ENCODE results near the gene PFDN4. TPM values are rescaled to one million over a fixed set of nuclear protein-coding genes. Genes with fewer than 3 reads are reported as not detected.

PFDN4 gene
- polyA plus RNA-seq, 2 of the 4 experiments (the other 2 are of a cell fraction): 140 to 146 TPM

- TF ChIP-seq FOSB (CRISPR knock-in tag; IDR thresholded peaks at IDR 0.05) (peak; percentile 58), E2F6 (IDR thresholded peaks at IDR 0.05; ENCODE audit: borderline replicate concordance, low read depth) (no peak), CHD2 (IDR thresholded peaks at IDR 0.05; ENCODE audit: low read length, partially characterized antibody) (no peak), CBX8 (IDR thresholded peaks at IDR 0.05) (no peak), JUNB (IDR thresholded peaks at IDR 0.05) (no peak), HOXB5 (CRISPR knock-in tag; IDR thresholded peaks at IDR 0.05) (peak; percentile 46; the same call in 1 of the 2 replicates), NFE2L2 (conservative IDR thresholded peaks at IDR 0.05; ENCODE audit: low read length) (no peak), POLR2A (IDR thresholded peaks at IDR 0.05; ENCODE audit: low read length) (no peak), KDM5A (IDR thresholded peaks at IDR 0.05) (no peak), JUN (IDR thresholded peaks at IDR 0.05) (peak in 1 of 2 experiments; percentile 64; a peak in 3 of 5 replicates), RARB (CRISPR knock-in tag; IDR thresholded peaks at IDR 0.05) (peak; percentile 26; the same call in 1 of the 2 replicates), HEYL (CRISPR knock-in tag; IDR thresholded peaks at IDR 0.05) (no peak), PHF8 (IDR thresholded peaks at IDR 0.05; ENCODE audit: borderline replicate concordance, low read depth) (no peak), HES2 (IDR thresholded peaks at IDR 0.05) (no peak), ZFP36 (IDR thresholded peaks at IDR 0.05; ENCODE audit: borderline replicate concordance, partially characterized antibody) (no peak), PBX3 (IDR thresholded peaks at IDR 0.05) (0 out of 2 replicates have a peak, but pooled peaks have one; percentile 42), MAZ (IDR thresholded peaks at IDR 0.05; ENCODE audit: borderline replicate concordance, low read depth, low read length) (no peak), HOXB13 (CRISPR knock-in tag; IDR thresholded peaks at IDR 0.05; ENCODE audit: low read depth) (no peak; the same call in 1 of the 2 replicates), RFX5 (IDR thresholded peaks at IDR 0.05) (no peak), CBX2 (IDR thresholded peaks at IDR 0.05; ENCODE audit: borderline replicate concordance, low read depth) (no peak), KDM1A (IDR thresholded peaks at IDR 0.05; ENCODE audit: low read depth) (0 out of 2 replicates have a peak, but pooled peaks have one; percentile 40), GATA3 (IDR thresholded peaks at IDR 0.05; ENCODE audit: borderline replicate concordance) (no peak; the same call in 1 of the 2 replicates), ATOH8 (CRISPR knock-in tag; IDR thresholded peaks at IDR 0.05; ENCODE audit: low read depth) (no peak), RNF2 (IDR thresholded peaks at IDR 0.05; ENCODE audit: borderline replicate concordance, low read depth) (no peak), NR3C1 (IDR thresholded peaks at IDR 0.05) (no peak), EHMT2 (IDR thresholded peaks at IDR 0.05; ENCODE audit: low read depth) (no peak), CHD4 (IDR thresholded peaks at IDR 0.05; ENCODE audit: borderline replicate concordance) (no peak), ZSCAN20 (CRISPR knock-in tag; IDR thresholded peaks at IDR 0.05) (no peak), ESRRA (IDR thresholded peaks at IDR 0.05; ENCODE audit: borderline replicate concordance, low read length) (no peak)
- TF ChIP-seq, protein P1, sequence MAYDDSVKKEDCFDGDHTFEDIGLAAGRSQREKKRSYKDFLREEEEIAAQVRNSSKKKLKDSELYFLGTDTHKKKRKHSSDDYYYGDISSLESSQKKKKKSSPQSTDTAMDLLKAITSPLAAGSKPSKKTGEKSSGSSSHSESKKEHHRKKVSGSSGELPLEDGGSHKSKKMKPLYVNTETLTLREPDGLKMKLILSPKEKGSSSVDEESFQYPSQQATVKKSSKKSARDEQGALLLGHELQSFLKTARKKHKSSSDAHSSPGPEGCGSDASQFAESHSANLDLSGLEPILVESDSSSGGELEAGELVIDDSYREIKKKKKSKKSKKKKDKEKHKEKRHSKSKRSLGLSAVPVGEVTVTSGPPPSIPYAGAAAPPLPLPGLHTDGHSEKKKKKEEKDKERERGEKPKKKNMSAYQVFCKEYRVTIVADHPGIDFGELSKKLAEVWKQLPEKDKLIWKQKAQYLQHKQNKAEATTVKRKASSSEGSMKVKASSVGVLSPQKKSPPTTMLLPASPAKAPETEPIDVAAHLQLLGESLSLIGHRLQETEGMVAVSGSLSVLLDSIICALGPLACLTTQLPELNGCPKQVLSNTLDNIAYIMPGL (CRISPR knock-in tag; IDR thresholded peaks at IDR 0.05; ENCODE audit: borderline replicate concordance): peak; percentile 81
- TF ChIP-seq, protein P2, sequence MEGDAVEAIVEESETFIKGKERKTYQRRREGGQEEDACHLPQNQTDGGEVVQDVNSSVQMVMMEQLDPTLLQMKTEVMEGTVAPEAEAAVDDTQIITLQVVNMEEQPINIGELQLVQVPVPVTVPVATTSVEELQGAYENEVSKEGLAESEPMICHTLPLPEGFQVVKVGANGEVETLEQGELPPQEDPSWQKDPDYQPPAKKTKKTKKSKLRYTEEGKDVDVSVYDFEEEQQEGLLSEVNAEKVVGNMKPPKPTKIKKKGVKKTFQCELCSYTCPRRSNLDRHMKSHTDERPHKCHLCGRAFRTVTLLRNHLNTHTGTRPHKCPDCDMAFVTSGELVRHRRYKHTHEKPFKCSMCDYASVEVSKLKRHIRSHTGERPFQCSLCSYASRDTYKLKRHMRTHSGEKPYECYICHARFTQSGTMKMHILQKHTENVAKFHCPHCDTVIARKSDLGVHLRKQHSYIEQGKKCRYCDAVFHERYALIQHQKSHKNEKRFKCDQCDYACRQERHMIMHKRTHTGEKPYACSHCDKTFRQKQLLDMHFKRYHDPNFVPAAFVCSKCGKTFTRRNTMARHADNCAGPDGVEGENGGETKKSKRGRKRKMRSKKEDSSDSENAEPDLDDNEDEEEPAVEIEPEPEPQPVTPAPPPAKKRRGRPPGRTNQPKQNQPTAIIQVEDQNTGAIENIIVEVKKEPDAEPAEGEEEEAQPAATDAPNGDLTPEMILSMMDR (IDR thresholded peaks at IDR 0.05): no peak
These were observed 46.7 kb upstream of the PFDN4 start (continued) for GRCh38 chr20:54161008-54161820.

All from A549 (cell line).